ENCODE measurements around the gene ENPP4. TPM values are rescaled to one million over a fixed set of nuclear protein-coding genes. Genes with fewer than 3 reads are reported as not detected.

The ENPP4 gene
- total and polyA plus RNA-seq, 2 of the 4 experiments (the other 2 are of a cell fraction), result under 0.01 to 0.03 TPM

DNA sequence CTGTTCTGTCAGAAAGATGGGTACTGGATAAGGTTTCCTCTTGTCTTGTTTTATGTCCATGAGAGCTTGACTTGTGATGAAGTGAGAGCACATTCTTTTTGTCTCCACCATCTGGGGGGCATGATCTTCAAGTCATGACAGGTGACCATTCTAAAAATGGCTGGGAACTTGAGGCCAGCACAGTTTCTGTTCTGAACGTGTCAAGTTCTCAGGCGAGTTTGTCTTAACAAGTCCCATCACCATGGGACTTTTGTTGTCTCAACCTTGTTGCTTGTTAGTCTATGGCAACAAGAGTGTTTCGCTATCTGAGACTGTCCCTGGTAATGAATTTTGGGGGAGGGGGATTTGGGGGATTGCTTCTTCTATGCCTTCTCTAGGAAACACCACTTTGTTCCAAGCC lies 25.6 kb upstream of the ENPP4 start:
- DNase-seq (no peak), ATAC-seq (ENCODE audit: low read depth) (no peak)
- Histone ChIP-seq H3K4me3 (ENCODE audit: insufficient read depth, low read depth, low read length) (no peak overlapping the region), H3K56ac (ENCODE audit: extremely low read depth, insufficient read depth, low read length) (no peak overlapping the region), H4K5ac (ENCODE audit: low read depth, low read length) (no peak overlapping the region), H4K8ac (ENCODE audit: low read depth in 2 of 2, low read length in 2 of 2) (no peak overlapping the region), H3K14ac (replicated peaks; ENCODE audit: low read depth, low read length) (no peak overlapping the region), H3K9me3 (ENCODE audit: control insufficient read depth, insufficient read depth, low read length) (no peaks in the 10 kb centered on the region), H2BK120ac (ENCODE audit: low read depth, low read length) (no peak overlapping the region), H3K4me1 (ENCODE audit: control insufficient read depth, insufficient read depth, low read length) (no peaks in the 10 kb centered on the region), H3K36me3 (ENCODE audit: control insufficient read depth, insufficient read depth, low read length) (no peaks in the 10 kb centered on the region), H3K23ac (ENCODE audit: low read depth, low read length) (no peak overlapping the region), H3K27me3 (ENCODE audit: control insufficient read depth, insufficient read depth, low read length) (no peaks in the 10 kb centered on the region), H2BK15ac (ENCODE audit: low read depth, low read length) (no peak overlapping the region), H2AK9ac (replicated peaks; ENCODE audit: low read depth, low read length, poor library complexity) (no peak overlapping the region), H2BK5ac (ENCODE audit: low read depth, low read length, poor library complexity, severe bottlenecking) (no peak overlapping the region), H3K9ac (ENCODE audit: low read depth, low read length) (no peak overlapping the region), H3K4ac (ENCODE audit: low read depth, low read length) (no peak overlapping the region), H4K20me1 (ENCODE audit: insufficient read depth, low read length) (no peaks in the 10 kb centered on the region), H2BK20ac (ENCODE audit: low read depth, low read length) (no peak overlapping the region), H3K18ac (ENCODE audit: low read depth, low read length) (no peak overlapping the region), H2AFZ (replicated peaks; ENCODE audit: low read length, poor library complexity) (no peak overlapping the region), H3K27ac (ENCODE audit: insufficient read depth, low read length) (no peak overlapping the region), H3K4me2 (ENCODE audit: low read depth, low read length) (no peak overlapping the region), H3K9me1 (ENCODE audit: insufficient read depth, low read length) (no peaks in the 10 kb centered on the region), H3K79me1 (ENCODE audit: low read depth in 1 of 2, low read length in 2 of 2) (no peaks in the 10 kb centered on the region), H4K91ac (ENCODE audit: insufficient read depth, low read depth, low read length) (no peak overlapping the region), H2AK5ac (ENCODE audit: low read depth, low read length) (no peak overlapping the region)
- no peak for TF ChIP-seq RCOR1 (IDR thresholded peaks at IDR 0.05; ENCODE audit: insufficient replicate concordance, low read length)
- no peak for TF ChIP-seq ELK1 (IDR thresholded peaks at IDR 0.05; ENCODE audit: borderline replicate concordance, low read depth, low read length)
- no peak for TF ChIP-seq MAZ (IDR thresholded peaks at IDR 0.05; ENCODE audit: borderline replicate concordance, low read depth, low read length)
- no peak for TF ChIP-seq CEBPB (IDR thresholded peaks at IDR 0.05; ENCODE audit: low read depth, low read length)
- TF ChIP-seq MAFK (IDR thresholded peaks at IDR 0.05; ENCODE audit: low read depth, low read length), result no peak
- TF ChIP-seq FOS (IDR thresholded peaks at IDR 0.05; ENCODE audit: low read depth, low read length), result no peak
- TF ChIP-seq MXI1 (IDR thresholded peaks at IDR 0.05; ENCODE audit: borderline replicate concordance, low read depth, low read length), result no peak
- TF ChIP-seq RAD21 (IDR thresholded peaks at IDR 0.05; ENCODE audit: low read length), result no peak
- TF ChIP-seq NFE2L2 (IDR thresholded peaks at IDR 0.05; ENCODE audit: low read depth, low read length), result no peak
- no peak for TF ChIP-seq CTCF (conservative IDR thresholded peaks at IDR 0.05; ENCODE audit: low read depth, low read length)
- no peak for TF ChIP-seq RFX5 (IDR thresholded peaks at IDR 0.05; ENCODE audit: low read depth, low read length)
- no peak for TF ChIP-seq BHLHE40 (IDR thresholded peaks at IDR 0.05; ENCODE audit: low read depth, low read length)
- TF ChIP-seq CHD1 (IDR thresholded peaks at IDR 0.05; ENCODE audit: low read depth, low read length), result no peak
- TF ChIP-seq USF2 (IDR thresholded peaks at IDR 0.05; ENCODE audit: low read depth, low read length), result no peak
- no peak for TF ChIP-seq SMC3 (IDR thresholded peaks at IDR 0.05; ENCODE audit: low read depth, low read length)
- TF ChIP-seq POLR2A (IDR thresholded peaks at IDR 0.05; ENCODE audit: low read depth, low read length), result no peak
- no TSS peak for BruUV-seq (replicated peaks)
- dilution Hi-C loops (cut with HindIII; ENCODE audit: low sequenced_read_pairs, unreplicated experiment) (no loop called here), intact Hi-C loops (cut with micrococcal nuclease) (no loop called here), in situ Hi-C loops (cut with MboI; ENCODE audit: low sequenced_read_pairs) (no loop called here)
- ChIA-PET CTCF (no interaction called here), POLR2A (ENCODE audit: unreplicated experiment) (no interaction called here)
- no CpG with 5 or more reads among the region's 3 CpGs for WGBS, 2 experiments (ENCODE audit: extremely low coverage in 2 of 2, insufficient read length in 1 of 2)

All from IMR-90 (cell line).